Measurements from ENCODE around the gene DNAH3.

The DNAH3 gene

DNA sequence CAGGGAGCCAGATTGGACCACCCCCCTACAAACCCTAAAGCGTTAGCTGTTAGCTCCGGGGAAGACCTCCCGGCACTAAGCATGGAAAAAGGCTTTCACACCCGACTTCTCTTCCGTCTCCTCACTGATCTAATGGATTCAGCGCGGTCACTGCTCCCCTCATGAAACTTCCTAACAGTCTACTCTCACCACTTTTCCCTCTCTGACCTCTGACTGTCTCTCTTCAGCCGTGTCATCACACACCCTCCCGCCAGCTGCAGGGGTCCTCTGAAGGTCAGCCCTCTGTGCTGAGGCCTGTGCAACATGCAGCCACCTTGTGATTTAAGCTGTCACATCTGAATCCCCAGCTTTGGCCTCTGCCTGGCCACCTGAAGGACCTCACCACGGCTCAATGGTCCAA is 234.4 kb downstream of the DNAH3 start:
- no peaks in the 10 kb centered on the region for H3K27me3 ChIP-seq (ENCODE audit: control insufficient read depth, insufficient read depth, low read length)
- H3K4me1 ChIP-seq (ENCODE audit: control insufficient read depth, insufficient read depth, low read length), result peaks cover 3% of the 10 kb centered on the region; the same call in 1 of the 2 replicates
- H3K9me3 ChIP-seq (ENCODE audit: control insufficient read depth, insufficient read depth, low read length), result no peaks in the 10 kb centered on the region
- DNase-seq (ENCODE audit: low read depth, low spot score), result no peak
- no peaks in the 10 kb centered on the region for H3K36me3 ChIP-seq (ENCODE audit: control insufficient read depth, insufficient read depth, low read length)
- H3K27ac ChIP-seq (ENCODE audit: low read length), result no peak overlapping the region
- no CpG with 5 or more reads among the region's 10 CpGs for WGBS (ENCODE audit: insufficient coverage, insufficient read length)
- no peak overlapping the region for H3K4me3 ChIP-seq (ENCODE audit: low read length)

- Histone ChIP-seq H3K36me3 (ENCODE audit: control insufficient read depth, insufficient read depth, low read length) (no peaks in the 10 kb centered on the region), H3K27me3 (ENCODE audit: control insufficient read depth, insufficient read depth, low read length) (no peaks in the 10 kb centered on the region), H3K4me3 (ENCODE audit: low read length) (no peak overlapping the region), H3K4me1 (ENCODE audit: control insufficient read depth, insufficient read depth, low read length) (peaks cover 1% of the 10 kb centered on the region; the same call in 1 of the 2 replicates), H3K9me3 (ENCODE audit: control insufficient read depth, insufficient read depth, low read length) (no peaks in the 10 kb centered on the region), H3K27ac (ENCODE audit: low read length) (no peak overlapping the region)
- no peak for DNase-seq (ENCODE audit: low read depth, low spot score)
- WGBS (ENCODE audit: insufficient coverage, insufficient read length), result no CpG with 5 or more reads among the region's 1 CpG
Observed at GRCh38 chr16:20911361-20911760, 239.3 kb downstream of the DNAH3 start.

- no CpG with 5 or more reads among the region's 2 CpGs for WGBS (ENCODE audit: insufficient coverage, insufficient read length)
- peaks cover 1% of the 10 kb centered on the region; the same call in 1 of the 2 replicates for H3K4me1 ChIP-seq (ENCODE audit: control insufficient read depth, insufficient read depth, low read length)
- no peaks in the 10 kb centered on the region for H3K36me3 ChIP-seq (ENCODE audit: control insufficient read depth, insufficient read depth, low read length)
- no peak overlapping the region for H3K4me3 ChIP-seq (ENCODE audit: low read length)
- no peaks in the 10 kb centered on the region for H3K9me3 ChIP-seq (ENCODE audit: control insufficient read depth, insufficient read depth, low read length)
- no peak for DNase-seq (ENCODE audit: low read depth, low spot score)
- H3K27me3 ChIP-seq (ENCODE audit: control insufficient read depth, insufficient read depth, low read length), result no peaks in the 10 kb centered on the region
- H3K27ac ChIP-seq (ENCODE audit: low read length), result no peak overlapping the region
Observed at GRCh38 chr16:20910781-20911321, 239.8 kb downstream of the DNAH3 start.

DNA sequence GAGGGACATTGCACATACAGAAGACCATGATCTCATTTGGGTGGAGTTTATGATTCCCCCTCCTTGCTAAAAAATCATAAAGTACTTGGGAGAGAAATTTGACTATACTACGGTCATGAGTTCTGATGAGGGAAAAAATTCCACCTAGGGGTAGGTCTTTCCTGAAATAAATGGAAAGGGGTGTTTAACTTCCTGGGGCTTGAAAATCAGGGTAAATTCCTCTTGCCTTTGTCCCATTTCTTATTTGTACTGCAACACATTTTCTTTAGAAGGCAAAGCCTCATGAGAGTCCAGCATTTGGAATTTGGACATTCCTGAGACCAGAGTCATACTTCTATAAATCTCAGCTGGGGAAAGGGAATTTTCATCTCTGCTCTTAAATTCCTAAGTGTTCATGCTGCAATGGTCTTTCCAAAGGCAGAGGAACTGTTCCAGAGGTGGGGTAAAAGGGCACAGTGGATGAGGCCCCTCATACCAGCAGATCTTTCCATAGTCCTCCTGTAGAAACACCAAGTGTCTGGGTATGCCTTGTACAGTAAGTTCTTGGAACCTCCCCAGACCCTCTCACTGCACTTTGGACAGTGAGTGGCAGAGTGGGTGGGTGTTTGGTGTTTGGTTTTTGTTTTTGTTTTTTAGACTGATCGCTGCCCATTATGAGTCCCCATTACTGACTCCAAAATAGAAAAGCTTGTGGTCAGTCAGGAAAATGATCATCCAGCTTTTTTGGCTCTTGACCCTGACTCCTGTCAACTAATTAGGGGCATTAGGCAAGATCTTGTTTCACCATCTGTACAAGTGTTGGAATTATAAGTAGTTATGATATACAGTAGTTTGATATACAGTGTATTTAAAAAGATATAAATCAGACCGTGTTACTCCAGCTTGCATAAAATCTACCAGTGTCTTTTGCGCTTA is 244.0 kb downstream of the DNAH3 start:
- Histone ChIP-seq H3K4me1 (ENCODE audit: control insufficient read depth, insufficient read depth, low read length) (0 out of 2 replicates have a peak, but pooled peaks cover 1% of the 10 kb centered on the region), H3K27ac (ENCODE audit: low read length) (no peak overlapping the region), H3K36me3 (ENCODE audit: control insufficient read depth, insufficient read depth, low read length) (no peaks in the 10 kb centered on the region), H3K9me3 (ENCODE audit: control insufficient read depth, insufficient read depth, low read length) (no peaks in the 10 kb centered on the region), H3K4me3 (ENCODE audit: low read length) (no peak overlapping the region), H3K27me3 (ENCODE audit: control insufficient read depth, insufficient read depth, low read length) (no peaks in the 10 kb centered on the region)
- WGBS (ENCODE audit: insufficient coverage, insufficient read length), result no CpG with 5 or more reads among the region's 4 CpGs
- DNase-seq (ENCODE audit: low read depth, low spot score), result no peak

DNA sequence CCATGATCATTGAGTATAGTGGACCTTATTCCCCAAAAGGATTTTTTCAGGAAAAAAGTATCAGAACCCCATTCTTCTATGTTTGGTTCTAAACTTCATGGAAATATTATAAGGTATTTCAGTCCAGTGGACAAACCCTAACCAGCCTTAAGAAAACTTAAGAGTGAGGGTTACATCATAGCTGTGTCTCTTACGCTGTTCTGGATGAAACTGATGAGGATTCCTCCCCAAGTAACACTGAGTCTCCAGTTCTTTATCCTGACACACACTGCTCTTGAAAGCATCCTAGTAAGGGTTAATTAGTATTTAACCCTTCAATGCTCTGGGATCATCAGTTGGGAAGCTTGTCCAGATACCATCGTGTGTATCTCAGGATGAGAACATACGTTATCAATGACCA is 245.1 kb downstream of the DNAH3 start:
- Histone ChIP-seq H3K27ac (ENCODE audit: low read length) (no peak overlapping the region), H3K36me3 (ENCODE audit: control insufficient read depth, insufficient read depth, low read length) (no peaks in the 10 kb centered on the region), H3K4me3 (ENCODE audit: low read length) (no peak overlapping the region), H3K9me3 (ENCODE audit: control insufficient read depth, insufficient read depth, low read length) (no peaks in the 10 kb centered on the region), H3K27me3 (ENCODE audit: control insufficient read depth, insufficient read depth, low read length) (no peaks in the 10 kb centered on the region), H3K4me1 (ENCODE audit: control insufficient read depth, insufficient read depth, low read length) (0 out of 2 replicates have a peak, but pooled peaks cover 1% of the 10 kb centered on the region)
- WGBS (ENCODE audit: insufficient coverage, insufficient read length), result no CpG with 5 or more reads among the region's 3 CpGs
- no peak for DNase-seq (ENCODE audit: low read depth, low spot score)

GRCh38 chr16:20904507-20905081 is 246.1 kb downstream of the DNAH3 start:
- no peaks in the 10 kb centered on the region for H3K9me3 ChIP-seq (ENCODE audit: control insufficient read depth, insufficient read depth, low read length)
- DNase-seq (ENCODE audit: low read depth, low spot score), result no peak
- H3K4me1 ChIP-seq (ENCODE audit: control insufficient read depth, insufficient read depth, low read length), result 0 out of 2 replicates have a peak, but pooled peaks cover 1% of the 10 kb centered on the region
- no peak overlapping the region for H3K27ac ChIP-seq (ENCODE audit: low read length)
- no CpG with 5 or more reads among the region's 3 CpGs for WGBS (ENCODE audit: insufficient coverage, insufficient read length)
- no peaks in the 10 kb centered on the region for H3K27me3 ChIP-seq (ENCODE audit: control insufficient read depth, insufficient read depth, low read length)
- no peak overlapping the region for H3K4me3 ChIP-seq (ENCODE audit: low read length)
- no peaks in the 10 kb centered on the region for H3K36me3 ChIP-seq (ENCODE audit: control insufficient read depth, insufficient read depth, low read length)

DNA sequence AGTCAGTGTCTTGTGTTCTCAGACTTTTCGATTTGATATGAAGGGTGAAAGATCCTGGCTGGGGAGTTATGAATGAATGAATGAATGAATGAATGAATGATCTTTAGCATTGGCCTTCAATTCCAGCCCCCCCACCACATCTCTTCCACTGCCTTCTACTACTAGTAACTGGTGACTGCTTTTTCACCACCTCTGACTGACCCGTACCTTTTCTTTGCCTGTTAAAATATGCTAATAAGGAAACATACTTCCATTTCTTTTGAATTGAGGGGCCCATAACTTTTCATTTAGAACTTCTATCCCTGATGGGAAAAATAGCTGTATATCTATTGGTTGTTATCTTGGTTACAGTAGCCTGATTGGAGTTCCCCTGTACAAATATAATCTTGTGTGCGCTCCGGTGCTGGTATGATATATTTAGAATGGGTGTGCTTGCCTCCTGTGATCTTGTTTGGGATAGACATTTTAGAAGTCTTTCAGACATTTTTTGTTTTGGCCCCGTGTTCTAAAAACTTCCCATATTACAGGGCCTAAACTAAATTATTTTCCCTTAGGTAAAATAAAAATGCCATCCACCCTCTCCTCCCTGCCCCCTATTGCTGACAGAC is 246.6 kb downstream of the DNAH3 start:
- H3K27me3 ChIP-seq (ENCODE audit: control insufficient read depth, insufficient read depth, low read length), result no peaks in the 10 kb centered on the region
- no peaks in the 10 kb centered on the region for H3K36me3 ChIP-seq (ENCODE audit: control insufficient read depth, insufficient read depth, low read length)
- no peak for DNase-seq (ENCODE audit: low read depth, low spot score)
- H3K9me3 ChIP-seq (ENCODE audit: control insufficient read depth, insufficient read depth, low read length), result no peaks in the 10 kb centered on the region
- WGBS (ENCODE audit: insufficient coverage, insufficient read length), result no CpG with 5 or more reads among the region's 5 CpGs
- H3K27ac ChIP-seq (ENCODE audit: low read length), result no peak overlapping the region
- no peak overlapping the region for H3K4me3 ChIP-seq (ENCODE audit: low read length)
- H3K4me1 ChIP-seq (ENCODE audit: control insufficient read depth, insufficient read depth, low read length), result 0 out of 2 replicates have a peak, but pooled peaks cover 1% of the 10 kb centered on the region

- no peak overlapping the region for H3K27ac ChIP-seq (ENCODE audit: low read length)
Observed at GRCh38 chr16:20903116-20903898, 247.3 kb downstream of the DNAH3 start.

DNA sequence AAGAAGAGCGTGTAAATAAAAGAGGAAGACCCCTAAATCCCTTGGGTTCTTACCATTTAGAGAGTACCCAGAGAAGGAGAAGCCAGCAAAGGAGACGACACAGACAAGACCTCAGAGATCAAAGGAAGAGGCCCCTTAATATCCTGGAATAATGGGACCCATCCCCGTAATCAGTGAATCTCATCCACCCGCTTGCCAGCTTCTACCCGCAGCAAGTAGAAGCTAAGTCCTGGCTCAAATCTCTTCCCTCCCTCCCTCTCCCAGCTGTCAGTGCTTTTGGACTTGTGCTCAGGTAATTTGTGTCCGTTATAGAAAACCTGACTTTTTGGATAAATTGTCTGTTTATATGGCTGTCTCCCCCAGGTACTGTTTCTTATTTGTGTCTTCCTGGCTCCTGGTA is 248.2 kb downstream of the DNAH3 start:
- WGBS (ENCODE audit: insufficient coverage, insufficient read length), result no CpG with 5 or more reads among the region's 6 CpGs
- DNase-seq (ENCODE audit: low read depth, low spot score), result no peak
- Histone ChIP-seq H3K4me3 (ENCODE audit: low read length) (no peak overlapping the region), H3K4me1 (ENCODE audit: control insufficient read depth, insufficient read depth, low read length) (0 out of 2 replicates have a peak, but pooled peaks cover 1% of the 10 kb centered on the region), H3K27me3 (ENCODE audit: control insufficient read depth, insufficient read depth, low read length) (no peaks in the 10 kb centered on the region), H3K27ac (ENCODE audit: low read length) (no peak overlapping the region), H3K36me3 (ENCODE audit: control insufficient read depth, insufficient read depth, low read length) (no peaks in the 10 kb centered on the region), H3K9me3 (ENCODE audit: control insufficient read depth, insufficient read depth, low read length) (no peaks in the 10 kb centered on the region)

More at GRCh38 chr16:20903116-20903898, 247.3 kb downstream of the DNAH3 start:
- WGBS (ENCODE audit: insufficient coverage, insufficient read length), result no CpG with 5 or more reads among the region's 5 CpGs
- Histone ChIP-seq H3K4me1 (ENCODE audit: control insufficient read depth, insufficient read depth, low read length) (0 out of 2 replicates have a peak, but pooled peaks cover 1% of the 10 kb centered on the region), H3K27me3 (ENCODE audit: control insufficient read depth, insufficient read depth, low read length) (no peaks in the 10 kb centered on the region), H3K36me3 (ENCODE audit: control insufficient read depth, insufficient read depth, low read length) (no peaks in the 10 kb centered on the region), H3K9me3 (ENCODE audit: control insufficient read depth, insufficient read depth, low read length) (no peaks in the 10 kb centered on the region), H3K4me3 (ENCODE audit: low read length) (no peak overlapping the region)
- no peak for DNase-seq (ENCODE audit: low read depth, low spot score)
